HG03521 (cell line): ENCODE results near the gene TUBA3D.
"Not testable (repeated sequence)": the region's sequence is repeated elsewhere in the genome, so short reads cannot be mapped to it uniquely, and the experiment has no call there.

Experiments used
- ATAC-seq: cut with Tn5 transposase; IDR thresholded peaks from one replicate; pipeline ENCODE4 v1.9.1; 2021; ENCODE audit warnings: mild to moderate bottlenecking, moderate library complexity; ENCODE audit not compliant: unreplicated experiment

Gene TUBA3D

DNA sequence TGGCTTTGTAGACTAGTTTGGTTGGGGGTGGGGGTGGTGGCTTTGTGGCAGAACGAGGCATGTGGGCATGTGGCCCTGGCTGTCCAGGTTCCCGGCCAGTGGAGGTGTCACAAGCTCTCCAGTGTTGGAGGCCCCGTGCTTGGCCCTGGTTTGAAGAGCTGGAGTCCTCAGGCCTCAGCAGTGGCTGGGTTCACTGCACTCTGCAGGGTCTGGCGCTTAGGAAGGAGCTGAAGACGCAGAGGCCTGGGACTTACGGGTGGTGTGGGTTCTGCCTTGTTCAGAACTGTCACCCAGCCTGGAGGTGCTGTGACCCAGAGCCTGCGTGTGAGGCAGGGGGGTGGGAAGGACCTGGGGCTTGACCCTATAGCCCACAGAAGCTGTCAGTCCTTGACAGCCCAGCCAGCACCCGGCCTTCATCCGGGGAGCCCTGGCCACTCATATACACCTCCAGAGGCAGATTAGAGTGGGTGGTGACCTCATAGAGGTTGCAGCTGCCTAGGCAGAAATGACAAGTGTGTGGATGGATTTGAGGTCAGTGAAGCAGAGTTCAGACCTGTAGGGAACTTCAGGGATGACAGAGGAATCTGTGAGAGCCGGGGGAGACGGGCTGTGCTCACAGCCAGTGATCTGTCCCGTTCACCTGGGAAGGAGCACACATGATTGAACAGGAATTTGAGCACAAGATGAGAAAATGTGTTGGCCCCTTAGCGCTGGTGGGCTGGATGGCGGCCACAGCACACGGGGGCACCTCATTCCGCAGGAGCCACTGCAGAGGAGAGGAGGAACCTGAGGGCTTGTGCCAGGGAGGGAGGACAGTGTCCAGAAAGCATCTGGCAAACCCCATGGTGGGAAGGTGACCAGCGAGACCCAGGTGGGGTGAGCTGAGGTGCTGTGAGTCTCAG, 36.3 kb downstream of the TUBA3D start:
- ATAC-seq, result not testable (repeated sequence)

DNA sequence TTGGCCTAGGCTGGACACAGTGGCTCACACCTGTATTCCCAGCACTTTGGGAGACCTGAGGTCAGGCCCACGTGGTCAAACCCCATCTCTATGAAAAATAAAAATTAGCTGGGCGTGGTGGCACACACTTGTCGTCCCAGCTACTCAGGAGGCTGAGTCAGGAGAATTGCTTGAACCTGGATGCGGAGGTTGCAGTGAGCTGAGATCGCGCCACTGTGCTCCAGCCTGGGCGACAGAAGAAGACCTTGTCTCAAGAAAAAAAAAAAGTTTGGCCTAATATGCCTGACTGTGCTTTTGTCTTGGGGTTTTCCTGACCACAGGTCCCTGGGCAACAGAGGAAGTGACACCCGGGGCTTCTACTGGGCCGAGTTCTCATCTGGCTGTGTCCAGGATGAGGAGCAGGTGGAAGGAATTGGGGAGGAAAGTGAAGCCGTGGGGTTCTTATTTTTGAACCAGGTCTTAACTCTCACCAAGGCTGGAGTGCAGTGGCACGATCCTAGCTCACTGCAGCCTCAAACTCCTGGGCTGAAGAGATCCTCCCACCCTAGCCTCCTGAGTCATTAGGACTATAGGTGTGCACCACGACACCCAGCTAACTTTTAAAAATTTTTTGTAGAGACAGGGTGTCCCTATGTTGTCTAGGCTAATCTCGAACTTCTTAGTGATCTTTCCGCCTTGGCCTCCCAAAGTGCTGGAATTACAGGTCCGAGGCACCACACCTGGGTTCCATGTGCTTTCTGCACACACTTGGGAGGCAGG, 38.7 kb downstream of the TUBA3D start:
- ATAC-seq, result peak; percentile 59

DNA sequence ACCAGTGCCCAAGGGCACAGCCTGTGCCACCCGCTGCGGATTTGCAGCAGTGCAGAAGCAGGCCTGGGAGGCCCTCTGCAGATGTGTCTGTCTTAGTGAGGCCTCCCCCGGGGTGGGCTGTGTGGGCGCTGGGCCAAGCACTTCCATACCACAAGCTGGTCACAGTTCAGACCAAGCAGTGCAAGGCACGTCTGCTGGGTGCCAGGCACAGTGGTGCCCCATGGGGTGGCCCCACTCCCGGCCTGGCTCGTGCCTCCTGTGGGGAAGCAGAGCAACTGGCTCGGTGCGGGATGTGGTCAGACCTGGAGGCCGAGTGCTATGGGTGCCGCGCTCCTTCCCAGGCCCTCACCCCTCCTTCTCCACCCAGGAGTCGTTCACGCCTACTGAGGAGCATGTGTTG, 39.3 kb downstream of the TUBA3D start:
- ATAC-seq, result not testable (repeated sequence)

DNA sequence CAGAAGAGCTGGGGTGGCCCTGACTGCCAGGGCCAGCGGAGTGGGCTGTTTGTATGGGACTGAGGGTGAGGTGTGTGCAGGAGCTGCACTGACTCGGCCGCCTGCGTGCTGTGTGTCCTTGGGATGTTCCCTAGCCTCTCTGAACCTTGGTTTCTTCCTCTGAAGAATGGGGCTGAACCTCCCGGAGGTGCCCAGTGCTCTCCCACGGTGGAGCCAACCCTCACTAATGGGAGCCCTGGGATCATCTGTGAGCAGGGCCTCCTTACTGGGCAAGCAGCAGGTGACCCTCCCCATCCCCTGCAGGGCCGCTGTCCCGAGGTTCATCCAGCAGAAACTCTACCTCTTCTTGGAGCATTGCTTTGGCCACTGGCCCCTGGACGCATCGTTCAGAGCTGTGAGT, 40.1 kb downstream of the TUBA3D start:
- no peak for ATAC-seq

- ATAC-seq, result not testable (repeated sequence)
These were observed 40.7 kb downstream of the TUBA3D start for GRCh38 chr2:131516621-131517020.

DNA sequence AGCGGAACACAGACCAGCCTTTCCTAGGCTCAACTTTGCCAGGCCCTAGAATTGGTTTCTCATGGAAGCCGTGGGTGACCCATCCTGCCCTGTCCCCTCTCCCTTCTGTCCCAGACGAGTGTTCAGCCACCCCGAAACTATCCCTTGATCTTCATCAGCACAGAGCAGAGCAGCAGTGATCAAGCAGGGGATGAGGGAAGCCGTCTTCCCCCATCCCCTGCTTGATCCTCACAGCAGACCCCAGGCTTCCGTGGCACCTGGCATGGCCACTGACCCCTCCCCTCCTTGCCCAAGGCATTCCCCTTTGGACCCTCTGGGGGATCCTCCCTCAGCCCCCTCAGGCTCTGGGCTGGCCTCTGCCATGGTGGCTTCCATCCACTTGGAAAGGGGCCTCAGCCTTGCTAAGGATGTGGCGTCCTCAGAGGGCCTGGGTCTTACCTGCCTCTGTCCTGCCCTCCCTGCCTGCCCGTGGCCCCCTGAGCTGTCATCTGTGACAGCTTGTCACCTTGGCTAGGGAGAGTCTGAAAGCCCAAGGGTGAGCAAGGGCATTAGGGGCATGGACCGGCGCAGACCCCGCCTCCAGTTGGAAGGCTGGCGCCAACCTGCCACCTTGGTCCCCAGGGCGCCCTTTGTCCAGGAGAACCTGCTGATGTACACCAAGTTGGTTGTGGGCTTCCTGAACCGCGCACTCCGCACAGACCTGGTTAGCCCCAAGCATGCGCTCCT, 41.4 kb downstream of the TUBA3D start:
- ATAC-seq, result no peak

DNA sequence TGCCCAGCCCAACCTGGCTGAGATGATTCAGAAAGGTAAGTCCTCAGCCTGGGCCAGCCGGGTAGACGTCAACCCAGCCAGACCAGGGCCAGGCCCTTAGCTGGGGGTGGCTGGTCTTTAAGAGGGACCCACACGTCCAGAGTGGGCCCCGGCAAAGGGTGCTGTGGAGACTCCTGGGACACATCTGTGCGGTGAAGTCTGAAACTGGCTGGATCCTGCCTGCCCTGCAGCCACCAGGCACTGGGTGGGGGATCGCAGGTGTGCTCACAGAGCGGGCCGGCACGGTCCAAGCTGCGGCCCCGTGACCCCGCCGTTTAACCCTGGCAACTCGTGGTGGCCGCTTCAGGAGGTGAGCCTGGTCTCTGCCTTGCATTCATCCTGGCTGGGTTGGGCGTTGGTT, 41.9 kb downstream of the TUBA3D start:
- not testable (repeated sequence) for ATAC-seq

GRCh38 chr2:131518531-131518930, 42.6 kb downstream of the TUBA3D start:
- ATAC-seq, result not testable (repeated sequence)

DNA sequence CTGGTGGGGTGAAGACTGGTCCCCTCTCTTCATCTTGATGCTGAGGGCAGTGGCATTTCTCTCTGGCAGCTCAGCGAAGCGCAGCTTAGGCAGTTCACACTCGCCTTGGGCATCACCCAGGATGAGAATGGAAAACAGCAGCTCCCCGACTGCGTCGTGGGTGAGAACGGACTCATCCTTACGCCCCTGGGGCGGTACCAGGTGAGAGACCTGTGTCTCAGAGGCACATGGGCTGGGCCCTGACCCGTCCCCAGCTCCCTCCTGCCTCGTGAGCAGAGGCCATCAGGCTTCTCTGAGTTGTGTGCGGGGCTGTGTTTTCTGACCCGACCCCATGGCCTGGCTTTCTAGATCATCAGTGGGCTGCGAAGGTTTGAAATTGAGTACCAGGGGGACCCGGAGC, 43.5 kb downstream of the TUBA3D start:
- ATAC-seq, result no peak

DNA sequence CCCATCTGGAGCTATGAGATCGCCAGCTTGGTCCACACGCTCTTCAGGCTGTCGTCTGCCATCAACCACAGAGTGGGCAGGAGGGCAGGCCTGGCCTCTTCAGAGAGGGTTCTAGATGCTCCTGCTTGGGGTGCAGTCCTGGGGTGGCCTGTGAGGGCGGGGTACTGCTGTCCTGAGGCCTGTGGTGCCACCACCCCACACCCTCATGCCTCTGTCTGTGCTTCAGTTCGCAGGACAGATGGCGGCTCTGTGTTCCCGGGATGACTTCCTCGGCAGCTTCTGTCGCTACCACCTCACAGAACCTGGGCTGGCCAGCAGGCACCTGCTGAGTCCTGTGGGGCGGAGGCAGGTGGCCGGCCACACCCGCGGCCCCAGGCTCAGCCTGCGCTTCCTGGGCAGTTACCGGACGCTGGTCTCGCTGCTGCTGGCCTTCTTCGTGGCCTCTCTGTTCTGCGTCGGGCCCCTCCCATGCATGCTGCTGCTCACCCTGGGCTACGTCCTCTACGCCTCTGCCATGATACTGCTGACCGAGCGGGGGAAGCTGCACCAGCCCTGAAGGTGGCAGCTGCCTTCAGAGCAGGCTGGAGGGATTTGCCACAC, 44.1 kb downstream of the TUBA3D start:
- not testable (repeated sequence) for ATAC-seq

GRCh38 chr2:131520526-131520925, 44.6 kb downstream of the TUBA3D start:
- no peak for ATAC-seq

DNA sequence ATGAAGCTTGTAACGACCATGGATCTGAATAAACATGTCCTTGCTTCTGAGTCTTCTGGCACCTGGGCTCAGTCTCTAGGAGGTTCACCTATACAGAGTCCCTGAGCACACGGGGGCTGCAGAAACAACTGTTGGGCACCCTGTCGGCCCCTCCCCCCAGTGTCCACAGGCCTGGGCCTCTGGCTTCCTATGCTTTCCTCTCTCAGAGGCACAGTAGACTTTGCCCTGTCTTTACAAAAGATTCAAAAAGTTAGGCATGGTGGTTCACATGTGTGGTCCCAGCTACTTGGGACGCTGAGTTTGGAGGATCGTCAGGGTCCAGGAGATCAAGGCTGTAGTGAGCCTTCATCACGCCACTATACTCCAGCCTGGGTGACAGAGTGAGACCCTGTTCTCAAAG, 45.6 kb downstream of the TUBA3D start:
- ATAC-seq, result not testable (repeated sequence)

DNA sequence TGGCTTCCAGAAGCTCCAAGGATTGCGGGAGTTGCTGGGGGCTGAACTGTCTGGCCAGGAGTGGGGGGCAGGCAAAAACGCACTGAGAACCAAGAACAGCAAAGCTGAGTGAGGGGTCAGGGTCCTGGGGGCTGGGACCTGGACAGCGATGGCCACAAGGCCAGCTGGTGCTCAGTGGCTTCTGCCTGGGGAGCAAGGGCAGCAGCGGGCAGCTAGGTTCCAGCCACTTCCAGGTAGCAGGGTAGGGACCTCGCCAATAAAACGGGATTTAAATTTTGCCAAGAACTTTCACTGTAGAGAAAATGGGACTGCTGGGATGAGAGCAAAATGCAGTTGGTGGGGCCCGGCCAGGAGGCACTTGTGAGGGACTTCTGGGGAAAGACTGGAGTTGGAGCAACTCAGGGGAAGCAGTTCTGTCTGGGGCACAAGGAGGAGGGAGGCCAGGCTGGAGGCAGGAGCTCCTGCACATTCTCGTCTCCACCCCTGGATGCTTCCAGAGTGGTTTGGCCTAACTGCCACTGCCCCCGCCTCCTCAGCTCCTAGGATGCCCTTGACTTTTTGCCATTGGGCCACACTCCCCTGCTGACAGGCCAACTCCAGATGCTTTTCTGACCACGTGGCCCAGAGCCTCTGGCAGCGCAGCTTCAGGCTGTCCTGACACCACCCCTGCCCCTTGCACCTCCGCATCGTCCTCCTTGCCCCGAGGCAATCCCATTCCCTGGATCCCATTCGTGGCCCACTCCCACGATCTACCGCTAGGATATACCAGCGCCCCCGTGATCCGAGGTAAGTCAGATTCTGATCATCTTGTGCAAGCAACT, 46.3 kb downstream of the TUBA3D start:
- no peak for ATAC-seq

DNA sequence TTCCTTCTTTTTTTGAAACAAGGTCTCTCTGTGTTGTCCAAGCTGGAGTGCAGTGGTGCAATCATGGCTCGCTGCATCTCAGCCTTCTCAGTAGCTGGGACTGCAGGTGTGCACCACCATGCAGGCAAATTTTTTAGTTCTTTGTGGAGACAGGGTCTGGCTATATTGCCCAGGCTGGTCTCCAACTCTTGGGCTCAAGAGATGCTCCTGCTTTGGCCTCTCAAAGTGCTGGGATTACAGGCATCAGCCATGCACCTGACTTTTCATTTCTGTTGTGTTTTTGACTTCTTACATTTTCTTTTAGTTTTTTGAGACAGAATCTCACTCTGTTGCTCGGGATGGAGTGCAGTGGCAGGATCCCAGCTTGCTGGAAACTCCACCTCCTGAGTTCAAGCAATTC, 49.3 kb downstream of the TUBA3D start:
- not testable (repeated sequence) for ATAC-seq

DNA sequence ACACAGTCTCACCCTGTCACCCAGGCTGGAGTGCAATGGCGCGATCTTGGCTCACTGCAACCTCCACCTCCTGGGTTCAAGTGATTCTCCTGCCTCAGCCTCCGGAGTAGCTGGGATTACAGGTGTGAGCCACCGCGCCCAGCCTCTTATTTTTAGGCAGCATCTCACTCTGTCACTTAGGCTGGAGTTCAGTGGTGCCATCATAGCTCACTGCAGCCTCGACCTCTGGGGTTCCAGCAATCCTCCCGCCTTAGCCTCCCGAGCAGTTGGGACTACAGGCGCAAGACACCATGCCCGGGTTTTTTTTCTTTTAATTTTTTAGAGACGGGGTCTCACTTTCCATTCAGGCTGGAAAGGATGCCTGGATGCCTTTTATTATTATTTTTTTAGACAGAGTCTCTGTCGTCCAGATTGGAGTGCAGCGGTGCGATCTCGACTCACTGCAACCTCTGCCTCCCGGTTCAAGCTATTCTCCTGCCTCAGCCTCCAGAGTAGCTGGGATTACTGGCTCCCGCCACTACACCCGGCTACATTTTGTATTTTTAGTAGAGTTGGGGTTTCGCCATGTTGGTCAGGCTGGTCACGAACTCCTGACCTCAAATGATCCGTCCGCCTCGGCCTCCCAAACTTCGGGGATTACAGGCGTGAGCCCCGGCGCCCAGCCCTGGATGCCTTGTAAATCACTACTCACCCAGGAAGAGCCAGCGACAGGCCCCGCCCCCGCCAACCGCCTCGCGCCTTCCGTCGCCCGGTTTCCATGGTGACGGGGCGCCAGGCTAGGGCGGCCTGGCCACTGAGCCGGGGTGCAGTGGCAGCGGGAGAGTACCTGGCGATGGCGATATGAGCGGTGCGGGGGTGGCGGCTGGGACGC, 51.4 kb downstream of the TUBA3D start, which contains the start of gene CCDC74A:
Gene CCDC74A (plus strand): TSS at position 758 of the 871 bp plus-strand sequence. CDS start 83 bp downstream, at position 841.
- ATAC-seq, result peak; percentile 84

DNA sequence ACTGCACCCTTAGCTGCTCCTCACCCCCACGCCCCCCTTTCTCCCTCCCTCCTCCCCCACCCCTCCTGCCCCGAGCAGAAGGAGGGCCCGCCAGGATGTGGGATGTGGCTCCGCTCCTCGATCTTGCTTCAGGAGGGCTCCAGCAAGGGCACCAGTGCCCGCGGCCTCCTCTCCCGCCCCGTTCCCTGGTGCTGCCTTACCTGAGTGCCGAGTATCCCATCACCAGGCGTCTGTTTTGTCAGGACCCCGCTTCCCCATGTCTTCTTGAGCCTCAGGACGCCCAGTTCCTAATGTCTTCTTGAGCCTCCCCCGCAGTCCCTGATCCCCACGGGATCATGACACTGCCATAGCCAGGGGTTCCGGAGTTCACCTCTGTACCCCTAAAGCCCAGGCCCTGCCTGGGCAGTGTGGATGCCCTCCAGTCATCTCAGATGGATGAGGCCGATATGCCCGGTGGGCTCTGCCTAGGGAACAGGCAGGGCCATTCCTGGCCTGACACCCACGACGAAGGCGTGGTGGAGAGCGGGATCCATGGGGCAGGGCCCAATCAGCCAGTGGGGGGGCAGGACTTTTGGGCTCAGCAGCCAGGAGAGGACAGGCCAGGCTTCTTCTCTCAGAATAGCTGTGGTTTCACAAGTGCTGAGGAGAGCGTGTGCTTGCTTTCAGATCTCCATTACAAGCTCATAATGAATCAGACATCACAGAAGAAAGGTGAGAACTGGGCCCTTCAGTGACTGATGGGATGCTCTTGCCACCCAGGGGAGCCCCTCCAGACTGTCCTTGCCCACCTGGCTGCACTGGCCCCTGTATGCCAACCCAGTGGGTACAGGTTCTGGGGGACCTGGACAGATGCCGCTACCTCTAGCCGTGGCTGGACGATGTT, 53.3 kb downstream of the TUBA3D start:
- ATAC-seq, result peak; percentile 44

GRCh38 chr2:131529864-131530445, 54.0 kb downstream of the TUBA3D start:
- not testable (repeated sequence) for ATAC-seq
